NCI-H187 (cell line): ENCODE measurements around the gene IL23A.
"Not testable (repeated sequence)": the region's sequence is repeated elsewhere in the genome, so short reads cannot be mapped to it uniquely, and the experiment has no call there.

Source experiments
- DNase-seq, 2 experiments: peaks; one replicate each; lab custom pipeline; 2025; lab: John Stamatoyannopoulos, UW

IL23A gene, protein sequence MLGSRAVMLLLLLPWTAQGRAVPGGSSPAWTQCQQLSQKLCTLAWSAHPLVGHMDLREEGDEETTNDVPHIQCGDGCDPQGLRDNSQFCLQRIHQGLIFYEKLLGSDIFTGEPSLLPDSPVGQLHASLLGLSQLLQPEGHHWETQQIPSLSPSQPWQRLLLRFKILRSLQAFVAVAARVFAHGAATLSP

DNA sequence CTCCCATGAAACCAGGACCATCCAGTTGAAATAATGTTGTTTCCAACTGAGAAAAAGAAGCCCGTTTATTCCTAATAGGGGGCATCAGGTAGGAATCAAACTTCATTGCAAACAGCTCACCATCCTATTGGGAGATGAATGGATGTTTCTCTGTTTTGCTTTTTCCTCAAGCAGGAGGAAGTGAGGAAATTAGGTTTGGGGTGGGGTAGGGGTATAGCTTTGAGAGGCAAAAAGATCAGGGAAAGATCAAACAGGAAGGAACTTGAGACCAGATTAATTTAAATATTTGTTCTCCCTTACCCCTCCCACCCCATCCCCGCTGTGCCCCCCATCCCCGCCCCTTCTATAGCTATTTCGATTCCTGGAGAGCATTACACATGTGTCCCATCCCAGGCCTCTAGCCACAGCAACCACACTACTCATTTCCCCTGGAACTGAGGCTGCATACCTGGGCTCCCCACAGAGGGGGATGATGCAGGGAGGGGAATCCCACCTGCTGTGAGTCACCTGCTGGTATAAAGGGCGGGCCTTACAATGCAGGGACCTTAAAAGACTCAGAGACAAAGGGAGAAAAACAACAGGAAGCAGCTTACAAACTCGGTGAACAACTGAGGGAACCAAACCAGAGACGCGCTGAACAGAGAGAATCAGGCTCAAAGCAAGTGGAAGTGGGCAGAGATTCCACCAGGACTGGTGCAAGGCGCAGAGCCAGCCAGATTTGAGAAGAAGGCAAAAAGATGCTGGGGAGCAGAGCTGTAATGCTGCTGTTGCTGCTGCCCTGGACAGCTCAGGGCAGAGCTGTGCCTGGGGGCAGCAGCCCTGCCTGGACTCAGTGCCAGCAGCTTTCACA, at the start of gene IL23A:
IL23A (plus strand) TSS at position 577 of the 850 bp plus-strand sequence; CDS start at position 738, 161 bp downstream.
- no peak for DNase-seq

DNA sequence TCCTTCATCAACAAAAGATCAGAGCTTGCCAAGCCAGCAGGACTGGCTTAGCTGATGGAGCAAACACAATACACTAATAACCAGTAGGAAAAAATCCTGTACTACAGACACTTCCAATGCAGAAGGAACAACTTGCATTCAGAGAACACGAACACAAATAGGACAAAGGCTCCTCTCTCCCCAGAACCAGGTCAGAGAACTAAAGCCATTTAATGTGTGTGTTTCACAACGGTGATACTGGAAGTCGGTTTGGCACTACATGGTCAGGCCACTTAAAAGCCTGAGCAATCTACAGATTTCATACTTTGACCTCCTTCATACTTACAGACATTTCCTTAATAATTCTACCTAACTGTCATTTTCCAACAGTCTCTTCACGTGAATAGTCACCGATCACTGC, 44.9 kb upstream of the IL23A start:
- no peak for DNase-seq

DNA sequence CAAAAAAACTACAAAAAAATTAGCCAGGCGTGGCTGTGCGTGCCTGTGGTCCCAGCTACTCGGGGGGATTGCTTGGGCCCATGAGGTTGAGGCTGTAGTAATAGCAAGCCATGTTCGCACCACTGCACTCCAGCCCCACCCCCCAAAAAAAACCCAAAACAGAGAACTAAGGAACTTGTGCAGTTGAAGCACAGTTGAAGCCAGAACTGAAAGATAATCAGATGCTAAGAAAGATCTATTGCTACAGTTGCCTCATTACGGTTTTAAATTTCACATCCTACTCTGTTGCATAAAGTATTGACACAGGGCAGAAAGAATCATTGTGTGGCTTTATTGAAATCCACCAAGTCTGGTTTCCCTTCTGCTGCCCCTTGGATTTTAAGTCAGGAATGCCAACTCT, 42.4 kb upstream of the IL23A start:
- no peak for DNase-seq

DNA sequence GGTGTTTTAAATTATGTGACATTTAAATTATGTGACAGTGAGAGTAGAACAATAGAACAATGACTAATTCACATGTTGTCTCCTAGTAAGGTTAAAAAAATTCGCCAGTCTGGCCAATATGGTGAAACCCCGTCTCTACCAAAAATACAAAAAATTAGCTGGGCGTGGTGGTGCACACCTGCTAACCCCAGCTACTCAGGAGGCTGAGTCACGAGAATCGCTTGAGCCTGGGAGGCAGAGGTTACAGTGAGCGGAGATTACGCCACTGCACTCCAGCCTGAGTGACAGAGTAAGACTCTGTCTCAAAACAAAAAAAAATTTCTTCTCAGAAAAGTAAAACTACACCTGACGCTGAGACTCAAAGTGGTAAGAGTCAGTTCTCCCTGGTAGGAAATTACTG, 41.3 kb upstream of the IL23A start:
- DNase-seq: no peak

DNA sequence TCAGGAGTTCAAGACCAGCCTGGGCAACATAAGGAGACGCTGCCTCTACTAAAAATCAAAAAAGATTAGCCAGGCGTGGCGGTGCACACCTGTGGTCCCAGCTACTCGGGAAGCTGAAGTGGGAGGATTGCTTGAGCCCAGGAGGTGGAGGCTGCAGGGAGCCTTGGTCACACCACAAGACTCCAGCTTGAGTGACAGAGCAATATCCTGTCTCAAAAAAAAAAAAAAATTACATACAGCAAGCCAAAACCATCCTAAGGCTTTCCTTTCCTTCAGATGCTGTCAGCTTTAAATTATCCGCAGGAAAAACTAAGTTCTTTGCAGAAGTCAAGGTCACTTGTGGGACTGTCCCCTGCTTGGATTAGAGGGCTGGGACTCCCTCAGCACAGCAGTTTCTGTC, 39.9 kb upstream of the IL23A start:
- no peak for DNase-seq

DNA sequence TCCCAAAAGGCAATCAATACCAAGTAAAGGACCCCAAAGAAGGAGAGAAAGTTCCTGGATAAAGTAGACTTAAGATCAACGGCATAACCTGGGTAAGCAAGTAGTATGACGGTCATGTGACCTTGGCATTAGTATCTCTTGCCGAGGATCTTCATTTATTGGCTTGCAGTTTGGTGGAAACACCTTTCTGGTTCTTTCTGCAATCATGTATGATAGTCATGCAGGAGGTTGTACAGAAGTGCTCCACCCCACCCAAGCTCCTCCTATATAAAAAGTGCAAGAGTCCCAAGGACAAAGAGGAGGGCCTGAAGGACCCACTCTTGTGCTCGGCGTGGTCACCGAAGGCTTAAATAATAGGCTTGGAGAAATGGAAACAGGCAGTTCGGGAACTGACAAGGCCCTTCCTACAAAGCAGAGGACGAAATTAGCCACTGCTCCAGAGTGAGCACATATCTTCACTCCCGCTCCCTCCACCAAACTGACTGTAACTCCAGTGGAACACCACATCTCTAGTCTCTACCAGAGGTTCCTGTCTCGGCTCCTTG, 39.3 kb upstream of the IL23A start:
- no peak for DNase-seq

DNA sequence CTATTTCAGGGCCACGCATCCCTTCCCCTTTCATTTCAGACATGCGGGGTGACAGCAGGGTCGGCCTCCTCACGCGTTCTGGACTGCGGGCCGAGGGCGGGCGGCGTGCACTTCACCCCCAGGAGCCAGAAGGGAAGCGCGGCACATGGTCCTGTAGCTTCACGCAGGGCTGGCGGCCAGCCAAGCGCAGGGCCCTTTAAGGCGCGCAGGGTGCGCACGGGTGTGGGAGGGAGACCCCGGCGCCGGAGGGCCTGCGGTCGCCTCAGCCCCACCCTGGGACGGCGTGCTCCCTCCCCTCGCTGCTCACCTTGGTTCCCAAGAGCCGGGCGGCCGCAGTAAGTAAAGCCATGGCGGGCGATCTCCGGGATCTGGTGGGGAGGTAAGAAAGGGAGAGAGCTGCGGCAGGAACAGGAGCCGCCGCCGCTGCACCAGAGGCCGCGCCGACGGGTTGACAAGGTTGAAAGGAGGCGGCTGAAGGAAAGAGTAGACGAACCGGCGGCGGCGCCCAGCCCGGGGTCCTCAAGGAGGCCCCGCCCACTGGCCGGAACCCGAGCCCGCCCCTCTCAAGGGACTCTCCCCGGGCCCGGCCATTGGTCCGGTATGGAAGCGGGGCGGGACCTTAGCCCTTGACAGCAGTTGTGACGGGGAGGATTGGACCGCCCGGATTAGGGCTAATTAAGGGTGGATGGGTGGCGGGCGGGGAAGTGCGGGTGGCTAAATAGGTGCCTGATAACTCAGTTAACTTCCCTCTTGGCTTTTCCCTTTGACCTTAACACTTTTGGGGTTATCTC, 38.6 kb upstream of the IL23A start, which contains the start of gene CS:
CS (minus strand) TSS at position 478 of the 791 bp plus-strand sequence; CDS start at position 349, 129 bp downstream.
- DNase-seq: peak; percentile 98 to 99

DNA sequence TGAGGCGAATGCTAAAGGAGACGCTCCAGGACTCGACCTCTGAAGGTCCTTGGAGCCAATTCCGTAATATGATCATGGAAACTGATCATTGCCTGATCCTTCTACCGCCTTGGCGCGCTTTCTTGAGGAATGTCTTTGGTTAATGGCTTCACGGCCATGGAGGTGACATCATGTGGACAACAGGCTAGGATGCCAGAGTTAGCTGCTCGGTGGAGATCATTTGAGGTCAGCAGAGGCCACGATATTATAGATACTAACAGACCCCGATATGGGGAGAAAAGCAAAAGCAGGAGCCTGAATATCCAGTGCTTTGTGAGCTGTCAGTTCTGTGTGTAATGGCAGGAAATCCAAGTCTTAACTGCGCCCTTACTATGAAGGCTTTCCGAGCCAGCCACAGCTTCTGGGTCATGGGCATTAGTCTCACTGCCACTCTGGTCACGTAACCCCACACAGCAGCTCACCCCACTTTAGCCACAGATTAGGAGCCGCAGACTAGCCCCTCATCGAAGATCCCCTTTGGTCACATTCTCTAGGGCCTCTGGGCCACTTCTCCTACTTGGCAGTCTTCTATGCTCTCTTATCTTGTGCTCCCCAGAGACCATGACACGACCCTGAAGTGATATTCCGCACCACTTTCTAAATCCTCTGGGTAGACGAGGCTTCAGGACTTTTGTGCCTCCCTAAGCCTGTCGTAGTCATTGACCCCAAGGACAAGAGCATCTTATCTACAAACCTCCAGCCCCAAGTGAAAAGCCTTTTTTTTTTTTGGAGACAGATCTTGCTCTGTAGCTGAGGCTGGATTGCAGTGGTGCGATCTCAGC, 37.8 kb upstream of the IL23A start:
- peak in 1 of 2 experiments; percentile 55 for DNase-seq

DNA sequence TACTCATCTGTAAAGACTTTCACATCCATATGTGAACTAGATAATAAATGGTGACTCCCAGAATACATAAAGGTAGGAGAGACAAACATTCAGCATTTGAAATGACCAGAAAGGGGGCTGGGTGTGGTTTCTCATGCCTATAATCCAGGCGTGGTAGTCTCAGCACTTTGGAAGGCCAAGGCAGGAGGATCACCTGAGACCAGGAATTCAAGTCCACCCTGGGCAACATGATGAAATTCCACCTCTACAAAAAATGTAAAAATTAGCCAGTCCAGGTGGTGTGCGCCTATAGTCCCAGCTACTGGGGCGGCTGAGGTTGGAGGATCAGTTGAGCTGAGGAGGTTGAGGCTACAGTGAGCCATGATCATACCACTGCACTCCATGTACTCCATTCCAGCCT, 34.4 kb upstream of the IL23A start:
- no peak for DNase-seq

DNA sequence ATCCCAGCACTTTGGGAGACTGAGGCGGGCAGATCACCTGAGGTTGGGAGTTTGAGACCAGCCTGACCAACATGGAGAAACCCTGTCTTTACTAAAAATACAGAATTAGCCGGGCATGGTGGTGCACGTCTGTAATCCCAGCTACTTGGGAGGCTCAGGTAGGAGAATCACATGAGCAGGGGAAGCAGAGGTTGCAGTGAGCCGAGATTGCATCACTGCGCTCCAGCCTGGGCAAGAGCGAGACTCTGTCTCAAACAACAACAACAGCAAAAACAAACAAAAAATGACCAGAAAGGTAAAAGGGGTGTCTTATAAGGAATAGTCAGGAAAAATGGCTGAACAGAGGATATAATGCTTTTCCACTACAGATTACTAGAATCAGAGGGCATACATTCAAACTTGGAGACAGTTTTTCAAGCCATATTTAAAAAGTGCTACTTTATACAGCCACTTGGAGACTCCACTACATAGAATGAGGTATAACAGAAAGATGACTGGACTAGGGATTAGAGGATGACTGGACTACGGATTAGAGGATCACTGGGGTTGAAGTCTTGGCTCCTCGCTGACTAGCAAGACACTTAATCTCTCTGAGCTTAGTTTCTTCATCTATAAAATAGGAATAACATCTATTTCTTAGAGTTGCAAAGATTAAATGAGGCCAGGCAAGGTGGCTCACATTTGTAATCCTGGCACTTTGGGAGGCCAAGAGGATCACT, 33.7 kb upstream of the IL23A start:
- no peak for DNase-seq

DNA sequence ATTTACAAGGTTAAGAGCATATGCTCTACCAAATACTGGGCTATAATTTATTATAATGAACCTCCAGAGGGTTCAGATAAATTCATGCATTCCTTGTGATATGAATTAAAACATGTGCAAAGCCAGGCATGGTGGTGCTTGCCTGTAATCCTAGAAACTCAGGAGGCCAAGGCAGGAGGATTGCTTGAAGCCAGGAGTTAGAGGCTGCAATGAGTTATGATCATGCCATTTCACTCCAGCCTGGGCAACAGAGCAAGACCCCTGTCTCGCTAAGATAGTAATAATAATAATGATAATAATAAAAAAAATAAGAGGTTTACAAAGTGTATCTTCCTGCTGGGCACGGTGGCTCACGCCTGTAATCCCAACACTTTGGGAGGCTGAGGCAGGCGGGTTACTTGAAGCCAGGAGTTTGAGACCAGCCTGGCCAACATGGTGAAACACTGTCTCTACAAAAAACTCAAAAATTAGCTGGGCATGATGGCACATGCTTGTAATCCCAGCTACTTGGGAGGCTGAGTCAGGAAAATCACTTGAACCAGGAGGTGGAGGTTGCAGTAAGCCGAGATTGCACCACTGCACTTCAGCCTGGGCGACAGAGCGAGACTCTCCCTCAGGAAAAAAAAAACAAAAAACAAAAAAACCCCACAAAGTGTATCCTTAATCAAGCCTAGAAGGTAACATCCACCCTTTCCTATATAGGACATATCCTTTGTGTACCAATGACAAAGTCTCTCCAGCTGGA, 31.3 kb upstream of the IL23A start:
- DNase-seq: no peak

DNA sequence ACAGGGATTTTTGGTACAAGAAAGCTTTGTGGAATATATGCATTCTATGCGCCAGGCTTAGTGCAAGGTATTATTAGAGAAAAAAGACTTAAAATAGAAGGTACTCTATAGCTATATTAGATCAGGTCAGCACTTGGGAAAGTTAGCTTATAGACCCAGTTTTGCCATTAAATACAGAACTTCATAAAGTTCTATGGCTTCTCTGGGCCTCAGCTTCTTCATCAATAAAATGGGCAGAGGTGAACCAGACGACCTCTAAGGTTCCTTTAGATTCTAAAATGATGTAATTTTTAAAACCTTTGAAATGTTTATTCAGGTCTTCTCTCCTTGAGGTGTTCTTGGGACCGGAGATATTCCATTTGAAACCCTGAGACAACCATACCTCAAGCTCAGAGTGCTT, 30.0 kb upstream of the IL23A start:
- DNase-seq: no peak

DNA sequence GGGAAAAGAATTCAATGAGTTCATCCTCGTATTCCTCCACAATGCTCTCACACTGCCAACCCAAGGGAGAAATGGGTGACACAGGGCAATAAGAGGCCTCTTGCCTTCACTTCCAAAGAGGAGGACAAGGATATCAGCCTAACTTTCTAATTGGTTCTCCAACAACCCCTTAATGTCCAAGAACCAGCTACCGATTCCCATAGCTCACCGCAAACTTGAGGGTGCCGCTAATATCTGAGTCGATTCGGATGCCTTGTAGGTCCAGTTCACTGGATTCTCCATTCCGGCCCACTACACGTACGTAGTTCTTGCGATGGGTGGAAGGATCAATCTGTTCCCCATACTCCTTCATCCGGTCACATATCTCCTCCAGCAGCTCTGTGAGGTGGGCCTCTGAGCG, 27.7 kb upstream of the IL23A start:
- DNase-seq: no peak

DNA sequence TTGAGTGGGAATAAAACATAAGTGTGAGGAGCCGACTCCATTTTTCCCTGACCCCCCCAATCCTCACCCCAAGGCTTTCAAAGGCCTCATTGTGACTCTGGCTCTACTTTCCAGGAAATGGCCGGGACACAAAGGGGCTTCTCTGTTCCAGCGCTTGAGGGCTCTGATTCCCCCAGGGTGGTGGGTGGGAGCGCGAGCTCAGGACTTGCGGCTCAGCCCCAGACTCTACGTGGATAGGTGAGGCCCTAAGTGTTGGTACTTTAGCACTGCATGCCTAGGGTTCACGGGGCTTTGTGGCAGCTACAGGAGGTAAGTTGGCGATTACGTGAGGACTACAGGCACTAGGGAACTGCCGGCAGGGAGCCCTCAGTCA, 23.4 kb upstream of the IL23A start:
- DNase-seq: no peak

DNA sequence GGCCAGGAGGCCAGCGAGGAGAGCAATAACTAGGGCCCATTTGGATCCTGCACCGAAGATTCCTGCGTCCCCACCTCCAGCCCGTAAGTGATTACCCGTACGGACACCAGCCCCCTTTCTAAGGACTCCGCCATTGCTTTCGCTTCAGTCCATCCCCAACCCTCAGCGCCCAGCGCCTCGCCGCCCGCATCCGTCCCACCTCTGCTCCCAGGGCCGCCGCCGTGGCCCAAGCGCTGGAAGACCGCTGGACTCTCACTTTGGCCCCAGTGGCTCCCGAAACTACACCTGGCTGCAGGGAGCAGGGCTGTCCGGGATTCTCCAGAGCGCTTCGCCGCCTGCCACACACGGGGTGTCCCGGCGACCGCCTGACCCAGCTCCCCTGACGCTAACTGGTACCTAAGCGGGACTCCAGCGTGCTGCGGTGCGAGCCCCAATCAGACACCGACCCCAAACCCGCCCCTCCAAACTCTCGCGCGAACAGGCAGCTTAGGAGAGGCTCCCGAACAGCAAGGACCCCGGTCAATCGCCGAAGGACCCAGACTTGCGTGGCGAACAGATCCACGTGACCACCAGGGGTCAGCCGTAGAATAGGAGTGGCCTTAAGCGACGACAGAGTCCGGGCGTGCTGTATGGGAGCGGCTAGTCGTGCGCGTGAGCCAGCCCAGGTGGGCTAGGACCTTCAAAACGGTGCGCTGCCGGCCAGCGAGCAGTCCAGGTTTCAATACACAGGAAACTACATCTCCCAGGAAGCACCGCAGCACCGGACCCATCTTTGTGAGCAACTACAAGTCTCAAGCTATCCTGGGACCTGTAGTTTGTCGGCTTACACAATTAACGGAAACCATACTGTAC, 22.8 kb upstream of the IL23A start, which contains the start of gene CNPY2:
CNPY2 (minus strand) TSS at position 367 of the 852 bp plus-strand sequence. CDS start 771 bp downstream, outside the sequence.
- DNase-seq: peak; percentile 89 to 97

DNA sequence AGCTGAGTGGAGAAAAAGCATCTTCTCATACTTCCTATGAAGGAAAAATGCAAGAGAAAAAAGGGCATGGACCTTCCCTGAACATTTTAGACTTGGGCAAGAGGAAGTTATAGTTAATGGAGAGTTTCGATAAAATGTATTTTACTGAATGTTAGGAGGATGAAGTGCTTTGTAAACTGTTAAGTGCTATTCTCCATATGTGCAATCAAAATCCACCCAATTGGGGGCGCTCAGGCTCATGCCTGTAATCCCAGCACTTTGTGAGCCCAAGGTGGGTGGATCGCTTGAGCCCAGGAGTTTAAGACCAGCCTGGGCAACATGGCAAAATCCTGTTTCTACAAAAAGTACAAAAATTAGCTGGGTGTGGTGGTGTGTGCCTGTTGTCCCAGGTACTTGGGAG, 21.0 kb upstream of the IL23A start:
- no peak for DNase-seq

DNA sequence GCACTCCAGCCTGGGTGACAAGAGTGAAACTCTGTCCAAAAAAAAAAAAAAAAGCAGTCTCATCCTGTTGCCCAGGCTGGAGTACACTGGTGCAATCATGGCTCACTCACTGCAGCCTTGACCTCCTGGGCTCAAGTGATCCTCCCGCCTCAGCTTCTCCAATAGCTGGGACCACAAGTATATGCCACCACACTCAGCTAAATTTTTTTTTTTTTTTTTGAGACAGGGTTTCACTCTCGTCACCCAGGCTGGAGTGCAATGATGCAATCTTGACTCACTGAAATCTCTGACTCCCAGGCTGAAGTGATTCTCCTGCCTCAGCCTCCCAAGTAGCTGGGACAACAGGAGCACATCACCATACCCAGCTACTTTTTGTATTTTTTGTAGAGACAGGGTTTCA, 17.7 kb upstream of the IL23A start:
- no peak for DNase-seq

DNA sequence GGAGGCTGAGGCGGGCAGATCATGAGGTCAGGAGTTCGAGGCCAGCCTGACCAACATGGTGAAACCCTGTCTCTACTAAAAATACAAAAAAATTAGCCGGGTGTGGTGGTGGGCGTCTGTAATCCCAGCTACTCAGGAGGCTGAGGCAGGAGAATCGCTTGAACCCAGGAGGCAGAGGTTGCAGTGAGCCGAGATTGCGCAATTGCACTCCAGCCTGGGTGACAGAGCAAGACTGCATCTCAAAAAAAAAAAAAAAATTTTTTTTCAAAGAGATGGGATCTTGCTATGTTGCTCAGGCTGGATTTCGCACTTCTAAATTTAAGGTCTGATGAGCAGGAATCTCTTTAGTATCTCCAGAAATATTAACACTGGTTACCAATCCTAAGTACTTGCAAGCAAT, 17.1 kb upstream of the IL23A start:
- DNase-seq: not testable (repeated sequence)

DNA sequence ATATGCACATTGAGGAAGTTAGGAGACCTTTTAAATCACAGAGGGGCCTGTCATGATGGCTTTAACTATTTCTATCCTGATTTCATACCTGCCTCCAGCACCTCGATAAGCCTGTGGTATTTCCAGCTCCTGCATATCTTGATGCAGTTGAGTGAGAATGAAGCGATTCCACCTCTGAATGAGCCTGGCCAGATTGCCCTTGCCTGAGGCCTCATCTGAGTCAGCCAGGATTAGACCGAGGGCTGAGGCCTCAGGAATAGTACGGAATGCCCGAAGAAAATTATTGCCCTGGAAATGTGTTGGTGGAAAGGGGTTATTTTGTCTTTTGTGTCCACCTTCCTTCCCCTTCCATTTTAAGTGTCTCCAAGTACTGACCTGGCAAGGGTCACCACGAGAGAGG, 14.5 kb upstream of the IL23A start:
- no peak for DNase-seq
